Measurements from ENCODE around the gene MLEC. TPM values are rescaled to one million over a fixed set of nuclear protein-coding genes. Genes with fewer than 3 reads are reported as not detected.

MLEC gene
- total RNA-seq, 1 donor from 2014 or later, result 124 TPM

- no peak for DNase-seq (ENCODE audit: low read depth)
- no peak for TF ChIP-seq CTCF (conservative IDR thresholded peaks at IDR 0.05; ENCODE audit: low read depth, low read length)
- H3K4me3 ChIP-seq (ENCODE audit: low read depth, low read length), result no peak overlapping the region
These were observed 32.7 kb downstream of the MLEC start for GRCh38 chr12:120719496-120720233.

- H3K4me3 ChIP-seq (ENCODE audit: low read depth, low read length), result no peak overlapping the region
- DNase-seq (ENCODE audit: low read depth), result no peak
- no peak for TF ChIP-seq CTCF (conservative IDR thresholded peaks at IDR 0.05; ENCODE audit: low read depth, low read length)
These were observed 33.5 kb downstream of the MLEC start for GRCh38 chr12:120720234-120720986.

- no peak for DNase-seq (ENCODE audit: low read depth)
- no peak for TF ChIP-seq CTCF (conservative IDR thresholded peaks at IDR 0.05; ENCODE audit: low read depth, low read length)
These were observed 34.2 kb downstream of the MLEC start for GRCh38 chr12:120720987-120721801.

GRCh38 chr12:120721866-120722265 is 34.9 kb downstream of the MLEC start:
- DNase-seq (ENCODE audit: low read depth), result no peak
- no peak overlapping the region for H3K4me3 ChIP-seq (ENCODE audit: low read depth, low read length)
- TF ChIP-seq CTCF (conservative IDR thresholded peaks at IDR 0.05; ENCODE audit: low read depth, low read length), result no peak

More at GRCh38 chr12:120720987-120721801, 34.2 kb downstream of the MLEC start:
- H3K4me3 ChIP-seq (ENCODE audit: low read depth, low read length), result no peak overlapping the region

GRCh38 chr12:120722784-120723183 is 35.8 kb downstream of the MLEC start:
- no peak overlapping the region for H3K4me3 ChIP-seq (ENCODE audit: low read depth, low read length)
- TF ChIP-seq CTCF (conservative IDR thresholded peaks at IDR 0.05; ENCODE audit: low read depth, low read length), result no peak
- no peak for DNase-seq (ENCODE audit: low read depth)

GRCh38 chr12:120724720-120725119 is 37.8 kb downstream of the MLEC start:
- DNase-seq (ENCODE audit: low read depth), result no peak
- no peak overlapping the region for H3K4me3 ChIP-seq (ENCODE audit: low read depth, low read length)
- TF ChIP-seq CTCF (conservative IDR thresholded peaks at IDR 0.05; ENCODE audit: low read depth, low read length), result no peak
